LNCAP (cell line): ENCODE results near the gene POLQ.

Experiments
- TF ChIP-seq, protein P1 (sequence below): fragments of 450-650 bp; IDR thresholded peaks from 2 replicates; pipeline ENCODE4 v1.5.1; 2017; ENCODE audit warnings: mild to moderate bottlenecking

Gene POLQ

DNA sequence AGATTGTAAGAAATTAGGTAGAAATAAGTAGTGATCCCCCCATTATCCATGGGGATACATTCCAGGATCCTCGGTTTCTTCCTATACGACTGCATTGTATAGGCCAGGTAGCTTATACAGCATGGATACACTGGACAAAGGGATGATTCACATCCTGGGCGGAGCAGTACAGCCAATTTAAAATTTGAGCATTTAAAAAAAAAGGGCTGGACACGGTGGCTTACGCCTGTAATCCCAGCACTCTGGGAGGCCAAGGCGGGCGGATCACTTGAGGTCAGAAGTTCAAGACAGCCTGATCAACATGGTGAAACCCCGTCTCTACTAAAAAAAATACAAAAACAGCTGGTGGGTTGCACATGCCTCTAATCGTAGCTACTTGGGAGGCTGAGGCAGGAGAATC is 21.0 kb upstream of the POLQ start:
- TF ChIP-seq, protein P1, sequence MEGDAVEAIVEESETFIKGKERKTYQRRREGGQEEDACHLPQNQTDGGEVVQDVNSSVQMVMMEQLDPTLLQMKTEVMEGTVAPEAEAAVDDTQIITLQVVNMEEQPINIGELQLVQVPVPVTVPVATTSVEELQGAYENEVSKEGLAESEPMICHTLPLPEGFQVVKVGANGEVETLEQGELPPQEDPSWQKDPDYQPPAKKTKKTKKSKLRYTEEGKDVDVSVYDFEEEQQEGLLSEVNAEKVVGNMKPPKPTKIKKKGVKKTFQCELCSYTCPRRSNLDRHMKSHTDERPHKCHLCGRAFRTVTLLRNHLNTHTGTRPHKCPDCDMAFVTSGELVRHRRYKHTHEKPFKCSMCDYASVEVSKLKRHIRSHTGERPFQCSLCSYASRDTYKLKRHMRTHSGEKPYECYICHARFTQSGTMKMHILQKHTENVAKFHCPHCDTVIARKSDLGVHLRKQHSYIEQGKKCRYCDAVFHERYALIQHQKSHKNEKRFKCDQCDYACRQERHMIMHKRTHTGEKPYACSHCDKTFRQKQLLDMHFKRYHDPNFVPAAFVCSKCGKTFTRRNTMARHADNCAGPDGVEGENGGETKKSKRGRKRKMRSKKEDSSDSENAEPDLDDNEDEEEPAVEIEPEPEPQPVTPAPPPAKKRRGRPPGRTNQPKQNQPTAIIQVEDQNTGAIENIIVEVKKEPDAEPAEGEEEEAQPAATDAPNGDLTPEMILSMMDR: no peak

DNA sequence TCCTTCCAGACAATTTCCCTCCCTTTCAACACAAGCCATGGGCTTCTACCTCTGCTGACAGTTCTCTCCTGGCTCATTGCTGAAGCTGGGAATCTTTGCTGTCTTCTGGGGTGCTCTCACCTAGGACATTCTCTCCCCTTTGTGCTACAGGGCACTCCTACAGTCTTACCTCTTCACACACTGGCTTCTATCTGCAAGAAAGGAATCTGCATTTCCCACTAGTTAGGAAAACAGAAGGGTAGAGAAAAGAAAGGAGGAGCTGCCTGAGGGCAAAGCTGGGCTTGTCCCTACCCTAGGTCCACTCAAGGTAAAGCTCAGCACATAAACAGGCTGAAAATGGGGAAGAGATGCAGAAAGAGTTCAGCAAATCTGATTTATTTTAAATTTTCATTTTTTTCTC is 16.4 kb upstream of the POLQ start:
- TF ChIP-seq, protein P1: no peak

DNA sequence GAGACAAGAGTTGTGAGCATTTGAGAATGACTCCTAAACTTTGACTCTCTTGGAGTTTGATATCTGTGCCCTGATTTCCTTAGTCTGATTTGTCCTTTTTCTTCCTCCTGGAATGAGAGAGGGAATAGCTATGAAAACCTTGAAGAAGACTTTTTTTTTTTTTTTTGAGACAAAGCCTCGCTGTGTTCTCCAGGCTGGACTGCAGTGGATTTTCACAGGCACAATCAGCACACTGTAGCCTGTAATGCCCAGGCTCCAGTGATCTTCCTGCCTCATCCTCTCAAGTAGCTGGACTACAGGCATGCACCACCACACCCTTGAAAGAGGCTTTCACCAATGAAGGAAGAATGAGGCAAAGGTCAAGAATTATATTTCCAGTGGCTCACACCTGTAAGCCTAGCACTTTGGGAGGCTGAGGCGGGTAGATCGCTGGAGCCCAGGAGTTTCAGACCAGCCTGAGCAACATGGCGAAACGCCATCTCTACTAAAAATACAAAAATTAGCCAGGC is 11.7 kb upstream of the POLQ start:
- TF ChIP-seq, protein P1: no peak

DNA sequence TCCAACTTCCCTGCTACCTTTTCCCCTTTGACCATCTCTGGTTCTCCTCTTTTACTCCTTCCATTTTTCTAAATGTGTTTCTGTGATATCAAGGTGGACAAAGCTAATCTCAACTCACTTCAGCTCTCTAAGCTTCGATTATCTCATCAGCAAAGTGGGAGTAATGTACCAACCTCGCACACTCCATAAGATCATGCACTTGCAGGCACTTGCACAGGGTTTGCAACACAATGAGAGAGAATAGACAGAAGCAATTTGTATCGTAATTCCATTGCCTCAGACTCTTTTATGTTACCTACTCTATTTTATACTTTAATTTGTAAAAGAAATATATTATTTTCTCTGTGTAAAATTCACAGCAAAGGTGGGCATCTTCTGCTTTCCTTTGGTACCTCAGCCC is 7.0 kb upstream of the POLQ start:
- TF ChIP-seq, protein P1: no peak

DNA sequence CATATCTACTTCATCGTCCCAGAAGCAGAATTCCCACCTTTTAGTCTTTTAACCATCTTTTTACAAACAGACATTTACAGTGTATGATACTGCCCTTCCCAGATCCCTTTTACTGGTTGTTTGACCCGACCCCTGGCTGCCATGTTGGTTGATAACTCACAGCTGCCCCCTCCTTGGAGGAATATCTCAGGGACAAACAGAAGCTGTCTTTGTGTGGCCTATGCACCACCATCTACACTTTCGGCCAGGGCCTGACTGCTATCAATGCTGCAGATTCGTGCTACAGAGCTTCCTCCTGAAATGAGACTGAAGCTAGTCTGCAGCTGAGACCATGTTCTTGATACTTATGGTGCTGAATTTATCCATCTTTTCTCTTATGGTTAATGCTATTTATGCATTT is 6.6 kb upstream of the POLQ start:
- TF ChIP-seq, protein P1: no peak

DNA sequence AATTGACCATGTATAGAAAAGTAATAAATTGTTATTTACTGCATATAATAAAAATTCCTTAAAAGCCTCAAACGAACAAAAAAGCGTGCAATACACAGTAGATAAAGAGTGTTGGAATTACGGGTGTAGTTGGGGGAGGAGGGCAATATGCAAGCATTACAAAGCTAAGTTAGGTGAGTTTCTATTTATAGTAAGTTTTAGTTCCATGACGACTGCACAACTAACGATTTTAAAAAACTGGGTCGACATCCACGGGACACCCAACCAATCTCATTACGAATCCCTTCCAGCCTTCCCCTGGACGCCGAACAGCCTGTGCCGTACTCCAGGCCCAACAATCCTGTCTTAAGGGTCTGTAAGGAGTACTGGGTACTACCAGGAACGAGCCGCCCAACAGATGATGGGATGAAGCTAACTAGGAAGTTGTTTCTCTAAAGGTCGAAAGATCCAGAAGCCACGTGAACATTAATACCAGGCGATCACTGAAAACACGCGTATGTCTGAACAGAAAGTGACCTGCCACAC is 677 bp downstream of the POLQ start:
- TF ChIP-seq, protein P1: no peak

DNA sequence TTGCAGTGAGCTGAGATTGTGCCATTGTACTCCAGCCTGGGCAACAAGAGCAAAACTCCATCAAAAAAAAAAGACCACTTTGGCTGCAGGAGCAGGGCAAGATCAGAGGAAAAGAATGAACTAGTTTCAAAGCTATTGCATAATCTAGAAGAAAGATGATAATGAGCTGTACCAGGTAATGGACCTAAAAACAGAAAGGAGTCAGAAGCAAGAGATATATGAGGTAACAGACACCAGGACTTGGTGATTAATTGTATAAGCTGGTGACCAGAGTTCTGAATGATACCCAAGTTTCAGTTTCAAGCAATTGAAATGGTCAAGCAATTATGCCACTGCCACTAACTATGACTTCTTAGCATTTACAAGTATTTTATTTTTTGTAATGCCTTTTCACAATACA is 2.9 kb downstream of the POLQ start:
- TF ChIP-seq, protein P1: no peak

DNA sequence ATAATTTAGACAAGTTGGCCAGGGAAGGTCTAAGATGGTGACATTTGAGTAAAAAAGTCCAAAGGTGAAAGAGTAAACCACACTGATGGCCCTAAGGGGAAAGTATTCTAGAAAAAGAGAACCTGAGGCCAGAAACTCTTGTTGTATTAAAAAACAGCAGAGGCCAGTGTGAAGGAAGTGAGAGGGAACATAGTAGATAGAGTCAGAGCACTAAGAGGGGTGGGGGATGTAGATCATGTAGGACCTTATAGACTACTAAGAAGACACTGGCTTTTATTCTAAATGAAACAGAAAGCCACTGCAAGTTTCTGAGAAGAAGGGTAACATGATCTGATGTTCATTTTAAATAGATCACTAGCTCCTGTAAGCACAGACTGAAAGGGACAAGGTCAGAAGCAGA is 14.5 kb downstream of the POLQ start:
- TF ChIP-seq, protein P1: no peak
